Central memory CD8-positive, alpha-beta T cell (primary cell): Measurements from ENCODE around the gene PCLO.
"Not testable (repeated sequence)": the region's sequence is repeated elsewhere in the genome, so short reads cannot be mapped to it uniquely, and the experiment has no call there.

ENCODE experiments used
- ATAC-seq: fragments of 150-1000 bp; cut with Tn5 transposase; replicated peaks from 2 replicates; pipeline ENCODE4 v1.10.0; 2022; ENCODE audit warnings: mild to moderate bottlenecking, moderate FRiP score, moderate number of reproducible peaks; ENCODE audit not compliant: poor library complexity, severe bottlenecking; ENCODE audit errors: extremely low read depth
- DNase-seq, 2 donors: peaks; one replicate each; pipeline ENCODE4 v3.0.0; 2021; ENCODE audit warnings: low spot score in 2 of 2
- H3K27ac Mint-ChIP-seq: one replicate; pipeline ENCODE4 v1.8.0; 2022; ENCODE audit warnings: low read depth, mild to moderate bottlenecking, moderate library complexity, mixed read lengths
- H3K27me3 Mint-ChIP-seq: one replicate; pipeline ENCODE4 v1.8.0; 2022; ENCODE audit warnings: mixed read lengths
- H3K36me3 Mint-ChIP-seq: one replicate; pipeline ENCODE4 v1.8.0; 2022; ENCODE audit warnings: mild to moderate bottlenecking, moderate library complexity, mixed read lengths; ENCODE audit not compliant: insufficient read depth
- H3K4me1 Mint-ChIP-seq: one replicate; pipeline ENCODE4 v1.8.0; 2022; ENCODE audit warnings: mixed read lengths
- H3K4me3 Mint-ChIP-seq: one replicate; pipeline ENCODE4 v1.8.0; 2022; ENCODE audit warnings: mild to moderate bottlenecking, moderate library complexity, mixed read lengths
- H3K9me3 Mint-ChIP-seq: one replicate; pipeline ENCODE4 v1.8.0; 2022; ENCODE audit warnings: mixed read lengths

PCLO gene

DNA sequence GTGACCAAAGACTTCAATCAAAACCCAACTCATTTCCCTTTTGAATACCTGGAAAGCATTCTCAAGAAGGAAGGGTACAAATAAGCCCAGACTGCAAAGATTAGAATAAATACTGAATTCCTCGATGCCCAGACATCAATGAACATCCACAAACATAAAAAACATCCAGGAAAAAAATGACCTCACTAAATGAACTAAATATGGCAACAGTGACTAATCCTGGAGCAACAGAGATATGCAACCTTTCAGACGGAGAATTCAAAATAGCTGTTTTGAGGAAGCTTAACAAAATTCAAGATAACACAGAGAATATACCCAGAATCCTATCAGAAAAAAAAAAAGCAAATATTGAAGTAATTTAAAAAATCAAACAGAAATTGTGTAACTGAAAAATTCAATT is 43.2 kb downstream of the PCLO start:
- no peak for DNase-seq
- H3K4me3 Mint-ChIP-seq: no peak overlapping the region
- H3K27ac Mint-ChIP-seq: no peak overlapping the region
- no peaks in the 10 kb centered on the region for H3K4me1 Mint-ChIP-seq
- no peak for ATAC-seq
- H3K27me3 Mint-ChIP-seq: no peaks in the 10 kb centered on the region
- H3K36me3 Mint-ChIP-seq: no peaks in the 10 kb centered on the region
- peaks cover 12% of the 10 kb centered on the region for H3K9me3 Mint-ChIP-seq

DNA sequence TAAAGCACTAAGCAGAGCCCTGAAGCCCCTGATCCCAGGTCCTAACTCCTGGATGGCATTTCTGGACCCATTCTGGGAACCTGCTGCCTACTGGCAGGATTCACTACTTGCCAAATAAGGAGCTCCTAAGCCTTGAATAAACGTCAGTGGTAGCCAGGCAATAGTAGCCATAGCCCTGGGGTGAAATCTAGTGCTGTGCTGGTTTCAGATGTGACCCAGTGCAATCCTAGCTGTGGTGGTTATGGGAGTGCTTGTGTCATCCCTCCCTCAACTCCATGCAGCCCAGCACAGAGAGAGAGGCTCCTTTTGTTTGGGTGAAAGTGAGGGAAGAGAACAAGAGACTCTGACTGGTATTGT is 43.7 kb downstream of the PCLO start:
- Mint-ChIP-seq H3K4me1 (no peaks in the 10 kb centered on the region), H3K27ac (no peak overlapping the region), H3K36me3 (no peaks in the 10 kb centered on the region), H3K9me3 (peaks cover 16% of the 10 kb centered on the region), H3K27me3 (no peaks in the 10 kb centered on the region), H3K4me3 (no peak overlapping the region)
- DNase-seq (no peak), ATAC-seq (no peak)

DNA sequence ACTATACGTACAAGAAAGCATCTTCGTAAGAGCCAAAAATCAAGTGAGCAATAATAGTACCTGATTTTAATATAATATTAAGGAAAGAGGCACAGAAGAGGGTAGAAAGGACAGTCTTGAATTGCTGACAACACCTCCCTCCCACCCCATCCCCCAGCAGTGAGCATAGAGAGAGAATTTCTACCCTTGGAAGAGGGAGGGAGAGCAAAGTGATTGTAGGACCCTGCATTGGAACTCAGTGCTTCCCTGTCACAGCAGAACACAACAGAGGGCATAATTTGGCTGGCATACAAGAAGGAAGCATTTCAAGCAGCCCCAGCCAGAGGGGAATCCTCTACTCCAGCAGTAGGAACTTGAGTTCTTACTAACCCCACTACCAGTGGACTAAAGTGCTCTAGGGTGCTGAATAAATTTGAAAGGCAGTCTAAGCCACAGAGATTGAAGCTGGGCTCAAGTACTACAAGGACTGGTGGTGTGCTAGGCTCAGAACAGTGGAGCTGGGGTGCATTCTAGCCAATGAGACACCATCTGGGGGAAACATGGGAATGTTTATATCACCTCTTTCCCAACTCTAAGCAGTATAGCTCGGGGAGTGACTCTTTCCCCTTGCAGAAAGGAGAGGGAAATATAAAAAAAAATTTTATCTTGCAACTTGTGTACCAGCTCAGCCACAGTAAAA is 44.2 kb downstream of the PCLO start:
- no peaks in the 10 kb centered on the region for H3K4me1 Mint-ChIP-seq
- no peak overlapping the region for H3K27ac Mint-ChIP-seq
- H3K36me3 Mint-ChIP-seq: no peaks in the 10 kb centered on the region
- H3K27me3 Mint-ChIP-seq: no peaks in the 10 kb centered on the region
- no peak overlapping the region for H3K4me3 Mint-ChIP-seq
- ATAC-seq: no peak
- no peak for DNase-seq
- peaks cover 18% of the 10 kb centered on the region for H3K9me3 Mint-ChIP-seq

DNA sequence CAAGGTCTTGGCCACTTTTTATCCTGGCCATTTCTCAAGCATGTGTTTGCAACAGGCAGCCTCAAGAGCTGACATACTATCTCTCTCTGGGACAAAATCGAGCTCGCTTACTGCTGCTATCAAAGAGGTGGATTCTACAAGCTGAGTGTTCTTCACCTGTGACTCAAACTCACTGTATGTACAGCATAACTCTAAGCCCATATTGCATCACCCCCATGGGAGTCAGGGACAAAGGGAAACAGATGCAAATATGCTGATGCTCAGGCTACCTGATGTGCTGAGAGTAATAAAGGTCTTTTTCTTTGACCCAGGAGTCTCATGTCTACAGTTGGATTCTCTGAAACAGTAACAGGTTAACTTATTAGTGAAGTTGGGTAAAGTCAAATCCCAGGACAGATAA is 45.2 kb downstream of the PCLO start:
- no peak for ATAC-seq
- H3K4me3 Mint-ChIP-seq: no peak overlapping the region
- no peaks in the 10 kb centered on the region for H3K36me3 Mint-ChIP-seq
- no peaks in the 10 kb centered on the region for H3K4me1 Mint-ChIP-seq
- H3K27ac Mint-ChIP-seq: no peak overlapping the region
- DNase-seq: no peak
- H3K27me3 Mint-ChIP-seq: no peaks in the 10 kb centered on the region
- peaks cover 18% of the 10 kb centered on the region for H3K9me3 Mint-ChIP-seq

DNA sequence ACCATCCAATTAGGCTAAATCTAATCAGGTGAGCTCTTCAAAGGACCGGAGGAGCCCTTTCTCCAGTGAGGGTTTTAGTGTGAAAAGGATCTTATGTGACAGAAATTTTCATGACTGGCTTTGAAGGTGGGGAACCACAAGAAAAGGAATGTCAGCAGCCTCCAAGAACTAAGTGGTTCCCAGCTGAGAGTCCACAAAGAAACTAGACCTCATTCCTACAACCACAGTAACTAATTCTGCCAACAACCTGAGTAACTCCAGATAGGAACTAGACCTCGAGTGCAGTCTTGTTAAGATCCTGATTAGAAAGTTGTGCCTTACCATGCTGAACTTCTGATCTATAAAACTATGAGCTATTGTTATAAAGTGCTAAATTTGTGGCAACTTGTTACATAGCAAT is 51.3 kb downstream of the PCLO start:
- ATAC-seq: no peak
- Mint-ChIP-seq H3K27ac (no peak overlapping the region), H3K36me3 (no peaks in the 10 kb centered on the region)

DNA sequence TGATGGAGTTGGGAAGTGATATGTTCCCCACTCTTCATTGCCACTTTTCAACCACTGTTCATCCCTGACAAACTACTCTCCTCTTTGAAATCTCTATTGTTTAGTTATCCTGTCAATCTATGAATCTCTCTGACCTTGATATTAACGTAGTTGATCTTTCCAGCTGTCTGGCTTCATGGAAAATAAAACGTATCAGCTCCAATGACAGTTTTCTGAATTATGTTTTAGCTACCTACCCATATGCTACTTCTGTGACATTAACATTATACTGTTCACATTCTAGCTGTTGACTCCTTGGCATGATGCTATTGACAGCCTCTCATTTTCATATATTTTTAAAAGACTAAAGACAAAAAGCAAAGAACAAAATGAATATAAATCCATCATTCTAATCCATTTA is 53.3 kb downstream of the PCLO start:
- Mint-ChIP-seq H3K27ac (no peak overlapping the region), H3K4me3 (no peak overlapping the region), H3K9me3 (peaks cover 17% of the 10 kb centered on the region), H3K27me3 (no peaks in the 10 kb centered on the region), H3K36me3 (no peaks in the 10 kb centered on the region), H3K4me1 (no peaks in the 10 kb centered on the region)
- DNase-seq (no peak), ATAC-seq (no peak)

More for the DNA sequence above, 51.3 kb downstream of the PCLO start:
- Mint-ChIP-seq H3K9me3 (peaks cover 12% of the 10 kb centered on the region), H3K4me1 (no peaks in the 10 kb centered on the region), H3K4me3 (no peak overlapping the region), H3K27me3 (no peaks in the 10 kb centered on the region)
- DNase-seq: no peak

DNA sequence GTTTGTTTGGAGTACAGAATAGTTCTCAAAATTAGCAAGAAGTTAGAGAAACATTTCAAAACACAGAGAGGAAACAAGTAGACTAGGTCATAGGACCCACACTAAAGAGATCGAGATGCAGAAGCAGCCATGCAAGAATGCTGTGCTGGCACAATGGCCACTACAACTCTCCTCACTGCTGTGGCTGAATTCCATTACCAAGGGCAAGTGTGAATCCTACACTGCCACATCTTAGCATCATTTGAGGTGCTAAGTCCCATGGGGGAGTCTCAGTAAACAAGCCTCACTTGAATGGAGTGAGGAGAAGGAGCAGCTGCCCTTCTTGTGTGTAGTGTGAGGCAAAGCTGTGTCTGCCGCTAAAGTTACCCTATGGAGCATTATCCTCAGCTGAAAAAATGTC is 56.7 kb downstream of the PCLO start:
- Mint-ChIP-seq H3K27me3 (no peaks in the 10 kb centered on the region), H3K4me3 (no peak overlapping the region), H3K9me3 (peaks cover 12% of the 10 kb centered on the region), H3K4me1 (no peaks in the 10 kb centered on the region), H3K36me3 (no peaks in the 10 kb centered on the region), H3K27ac (no peak overlapping the region)
- DNase-seq (no peak), ATAC-seq (no peak)

DNA sequence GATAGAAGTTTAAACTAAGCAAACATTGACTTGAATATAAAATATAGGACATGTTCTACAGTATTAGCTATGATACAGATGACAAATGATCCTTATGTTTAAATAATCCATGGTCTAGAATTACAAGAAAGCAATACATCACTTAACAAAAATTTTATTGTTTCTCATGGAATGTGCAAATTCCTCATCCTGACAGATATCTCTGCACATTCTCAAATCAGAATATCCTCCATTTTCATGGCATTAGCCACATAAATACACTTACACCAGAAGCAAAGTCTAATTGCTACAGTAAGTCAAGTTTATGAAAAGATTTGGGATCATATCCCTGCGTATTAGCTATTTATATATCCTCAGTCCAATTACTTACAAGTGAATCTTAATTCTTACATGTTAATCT is 57.6 kb downstream of the PCLO start:
- no peaks in the 10 kb centered on the region for H3K27me3 Mint-ChIP-seq
- H3K4me3 Mint-ChIP-seq: no peak overlapping the region
- no peak for DNase-seq
- no peaks in the 10 kb centered on the region for H3K36me3 Mint-ChIP-seq
- H3K9me3 Mint-ChIP-seq: peaks cover 6% of the 10 kb centered on the region
- no peak for ATAC-seq
- no peaks in the 10 kb centered on the region for H3K4me1 Mint-ChIP-seq
- H3K27ac Mint-ChIP-seq: no peak overlapping the region

DNA sequence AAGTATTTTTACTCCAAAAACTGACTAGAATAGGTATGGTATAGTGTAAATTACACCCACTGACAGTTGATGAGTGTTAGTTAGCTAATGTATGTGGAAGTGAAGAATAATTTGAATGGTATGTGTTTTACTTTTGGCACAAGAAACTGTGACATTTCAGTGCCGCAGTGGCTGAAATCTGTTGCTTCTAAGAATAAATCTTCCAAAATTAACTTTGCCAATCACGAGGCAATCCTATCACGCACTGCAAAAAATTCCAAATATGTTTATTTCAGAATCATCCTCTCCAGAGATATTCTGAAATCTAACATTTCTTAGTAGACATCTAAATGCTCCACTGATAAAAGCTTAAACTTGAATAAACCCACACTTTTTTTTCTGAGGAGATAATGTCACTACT is 61.2 kb downstream of the PCLO start:
- ATAC-seq: no peak
- no peak for DNase-seq
- H3K27ac Mint-ChIP-seq: no peak overlapping the region
- H3K4me3 Mint-ChIP-seq: no peak overlapping the region
- H3K36me3 Mint-ChIP-seq: no peaks in the 10 kb centered on the region
- peaks cover 13% of the 10 kb centered on the region for H3K9me3 Mint-ChIP-seq
- H3K4me1 Mint-ChIP-seq: no peaks in the 10 kb centered on the region
- H3K27me3 Mint-ChIP-seq: no peaks in the 10 kb centered on the region

DNA sequence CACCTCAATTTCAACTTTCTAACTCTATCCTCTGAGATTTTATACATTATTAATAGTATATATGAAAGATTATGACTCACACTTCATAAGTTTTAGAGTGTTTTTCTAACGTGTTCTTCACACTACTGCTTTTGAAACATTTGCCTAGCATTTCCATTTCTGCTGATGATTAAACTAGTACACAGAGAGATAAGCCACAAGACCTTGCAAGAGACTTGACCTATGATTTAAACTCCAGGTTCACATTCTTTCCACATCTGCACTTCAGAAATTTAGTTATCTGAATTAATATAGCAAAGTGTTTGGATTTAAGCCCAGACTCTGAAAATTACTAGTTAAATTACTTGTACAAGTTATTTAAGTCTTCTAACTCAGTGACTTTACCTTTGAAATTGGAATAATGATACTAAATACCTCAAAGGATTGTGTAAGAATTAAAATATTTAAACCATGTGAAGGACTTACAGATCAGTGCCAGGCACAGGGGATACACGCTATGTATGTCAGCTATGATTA is 66.6 kb downstream of the PCLO start:
- H3K9me3 Mint-ChIP-seq: peaks cover 12% of the 10 kb centered on the region
- ATAC-seq (no peak), DNase-seq (no peak)
- H3K27me3 Mint-ChIP-seq: no peaks in the 10 kb centered on the region
- no peak overlapping the region for H3K4me3 Mint-ChIP-seq
- H3K36me3 Mint-ChIP-seq: no peaks in the 10 kb centered on the region
- no peaks in the 10 kb centered on the region for H3K4me1 Mint-ChIP-seq
- no peak overlapping the region for H3K27ac Mint-ChIP-seq

DNA sequence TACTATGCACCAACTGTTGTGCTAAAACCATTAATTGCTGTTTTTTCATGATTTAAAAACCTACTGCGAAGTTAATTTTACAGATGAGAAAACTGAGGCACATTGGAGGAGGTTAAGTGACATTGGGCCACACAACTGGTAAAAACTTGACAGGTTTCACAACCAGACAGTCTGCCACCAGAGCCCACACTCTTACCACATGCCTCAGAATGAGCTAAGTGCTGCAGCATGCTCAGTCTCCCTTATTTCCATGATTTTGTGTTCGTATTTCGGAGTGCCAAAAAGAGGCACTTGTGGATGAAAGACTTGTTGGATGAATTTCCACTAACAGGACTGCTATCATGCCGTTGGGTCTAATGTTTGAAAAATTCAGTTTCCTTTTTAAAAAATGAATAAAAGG is 77.4 kb downstream of the PCLO start:
- peaks cover 4% of the 10 kb centered on the region for H3K9me3 Mint-ChIP-seq
- H3K4me3 Mint-ChIP-seq: no peak overlapping the region
- DNase-seq: no peak
- H3K27ac Mint-ChIP-seq: no peak overlapping the region
- H3K4me1 Mint-ChIP-seq: no peaks in the 10 kb centered on the region
- no peaks in the 10 kb centered on the region for H3K36me3 Mint-ChIP-seq
- H3K27me3 Mint-ChIP-seq: no peaks in the 10 kb centered on the region
- ATAC-seq: no peak

DNA sequence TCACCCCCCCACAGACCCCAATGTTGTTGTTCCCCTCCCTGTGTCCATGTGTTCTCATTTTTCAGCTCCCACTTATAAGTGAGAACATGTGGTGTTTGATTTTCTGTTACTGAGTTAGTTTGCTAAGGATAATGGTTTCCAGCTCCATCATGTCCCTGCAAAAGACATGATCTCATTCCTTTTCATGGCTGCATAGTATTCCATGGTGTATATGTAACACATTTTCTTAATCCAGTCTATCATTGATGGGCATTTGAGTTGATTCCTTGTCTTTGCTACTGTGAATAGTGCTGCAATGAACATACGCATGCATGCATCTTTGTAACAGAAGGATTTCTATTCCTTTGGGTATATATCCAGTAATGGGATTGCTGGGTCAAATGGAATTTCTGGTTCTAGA is 82.8 kb downstream of the PCLO start:
- not testable (repeated sequence) for H3K27me3 Mint-ChIP-seq, H3K27ac Mint-ChIP-seq, DNase-seq, H3K9me3 Mint-ChIP-seq, H3K36me3 Mint-ChIP-seq, H3K4me1 Mint-ChIP-seq, H3K4me3 Mint-ChIP-seq, ATAC-seq

DNA sequence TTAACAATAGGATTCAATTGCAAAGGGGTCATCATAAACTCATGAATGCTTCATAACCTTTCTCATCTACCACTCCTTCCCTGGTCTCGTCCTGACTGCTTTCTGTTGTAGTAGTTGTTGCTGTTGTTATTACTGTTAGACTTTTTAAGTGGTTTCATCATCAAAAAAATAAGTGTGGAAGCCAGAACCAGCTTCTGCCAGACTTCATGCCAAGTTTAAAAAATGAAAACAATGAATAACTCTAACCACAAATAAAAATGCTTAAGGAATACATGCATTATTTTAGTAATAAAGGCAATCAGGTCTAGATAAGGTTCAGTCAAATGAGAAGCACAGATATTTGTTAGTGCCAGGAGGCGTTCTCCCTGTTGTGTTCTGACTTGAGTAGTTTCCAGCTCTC is 85.4 kb downstream of the PCLO start:
- DNase-seq (no peak), ATAC-seq (no peak)
- Mint-ChIP-seq H3K4me1 (no peaks in the 10 kb centered on the region), H3K4me3 (no peak overlapping the region), H3K36me3 (no peaks in the 10 kb centered on the region), H3K27me3 (no peaks in the 10 kb centered on the region), H3K9me3 (peaks cover 6% of the 10 kb centered on the region), H3K27ac (no peak overlapping the region)
